Activated gamma-delta T cell treated with Interleukin-2 at 50 U/mL for 16 hours (primary cell): Measurements from ENCODE around the gene TEX2.
A peak's percentile ranks its signal among the peaks of the same experiment; 100 is the strongest.

ENCODE experiments used
- DNase-seq: peaks from one replicate; pipeline ENCODE4 v3.0.0-alpha.2; 2020

TEX2 gene

GRCh38 chr17:64155751-64156544 lies 107.1 kb downstream of the TEX2 start:
- no peak for DNase-seq

GRCh38 chr17:64155129-64155528 lies 107.9 kb downstream of the TEX2 start:
- no peak for DNase-seq

GRCh38 chr17:64154717-64155116 lies 108.3 kb downstream of the TEX2 start:
- DNase-seq, result no peak

GRCh38 chr17:64154313-64154695 lies 108.8 kb downstream of the TEX2 start:
- no peak for DNase-seq

- no peak for DNase-seq
Measured at GRCh38 chr17:64153565-64154312, 109.3 kb downstream of the TEX2 start.

GRCh38 chr17:64152428-64153125 lies 110.5 kb downstream of the TEX2 start:
- DNase-seq, result no peak

GRCh38 chr17:64151016-64151368 lies 112.1 kb downstream of the TEX2 start:
- DNase-seq, result no peak

- DNase-seq, result no peak
Measured at GRCh38 chr17:64150237-64151015, 112.6 kb downstream of the TEX2 start.

GRCh38 chr17:64149196-64149595 lies 113.9 kb downstream of the TEX2 start:
- no peak for DNase-seq

- DNase-seq, result no peak
Measured at GRCh38 chr17:64148699-64149098, 114.4 kb downstream of the TEX2 start.

- DNase-seq, result no peak
Measured at GRCh38 chr17:64148017-64148631, 114.9 kb downstream of the TEX2 start.

GRCh38 chr17:64147110-64148016 lies 115.7 kb downstream of the TEX2 start:
- DNase-seq, result no peak

- DNase-seq, result peak; percentile 32
Measured at GRCh38 chr17:64146418-64147109, 116.5 kb downstream of the TEX2 start.

GRCh38 chr17:64145751-64146417 lies 117.2 kb downstream of the TEX2 start:
- DNase-seq, result peak; percentile 94

- DNase-seq, result no peak
Measured at GRCh38 chr17:64145375-64145750, 117.7 kb downstream of the TEX2 start.

GRCh38 chr17:64139542-64139941 lies 123.5 kb downstream of the TEX2 start:
- no peak for DNase-seq

- DNase-seq, result no peak
Measured at GRCh38 chr17:64138441-64138840, 124.6 kb downstream of the TEX2 start.

- DNase-seq, result no peak
Measured at GRCh38 chr17:64135000-64135399, 128.1 kb downstream of the TEX2 start.

- DNase-seq, result no peak
Measured at GRCh38 chr17:64134216-64134970, 128.7 kb downstream of the TEX2 start.
